OCI-LY1 (cell line): ENCODE measurements around the gene SDC3.

ENCODE experiments used
- CTCF ChIP-seq: fragments of 200-600 bp; sonication (generic), shearing (Covaris generic); IDR thresholded peaks from 2 replicates; pipeline ENCODE4 v1.5.1; 2017; ENCODE audit warnings: mild to moderate bottlenecking, antibody characterized with exemption, low read length, moderate library complexity, mixed read lengths
- EZH2 ChIP-seq: fragments of 200-600 bp; sonication (generic), shearing (Covaris generic); IDR thresholded peaks from 2 replicates; pipeline ENCODE4 v1.8.0; 2017; ENCODE audit warnings: borderline replicate concordance, mixed run types, mild to moderate bottlenecking, antibody characterized with exemption, low read length, moderate library complexity, mixed read lengths

- no peak for TF ChIP-seq CTCF
- no peak for TF ChIP-seq EZH2
Measured at GRCh38 chr1:30870656-30871055, 37.9 kb downstream of the SDC3 start.
